Measurements from ENCODE around the gene PLEKHA5. TPM values are rescaled to one million over a fixed set of nuclear protein-coding genes. Genes with fewer than 3 reads are reported as not detected.
A peak's percentile ranks its signal among the peaks of the same experiment; 100 is the strongest.
"Not testable (repeated sequence)": the region's sequence is repeated elsewhere in the genome, so short reads cannot be mapped to it uniquely, and the experiment has no call there.

PLEKHA5 gene
- polyA plus RNA-seq, 4 donors, result 13.2 to 36.2 (median 19.6) TPM

GRCh38 chr12:19227190-19227879, 97.8 kb downstream of the PLEKHA5 start:
- FAIRE-seq (no peak), DNase-seq (peak in 1 of 2 donors; percentile 37)
- no peak overlapping the region for H3K4me3 ChIP-seq (ENCODE audit: low read depth in 1 of 3, low read length in 3 of 3)
- H3K27me3 ChIP-seq (ENCODE audit: control insufficient read depth in 3 of 3, insufficient read depth in 3 of 3, low read length in 3 of 3), result no peaks in the 10 kb centered on the region
- H3K9me3 ChIP-seq (ENCODE audit: control insufficient read depth in 2 of 2, insufficient read depth in 1 of 2, low read depth in 1 of 2, low read length in 1 of 2), result peaks cover 0 to 12% of the 10 kb centered on the region in 2 donors
- 19 to 44% (median 34%) methylated on average over 2 of the region's 2 CpGs for WGBS, 3 donors
- peaks cover 0 to 9% (median 0%) of the 10 kb centered on the region in 3 donors for H3K4me1 ChIP-seq (ENCODE audit: control insufficient read depth in 3 of 3, insufficient read depth in 2 of 3, low read depth in 1 of 3, low read length in 2 of 3)
- H3K27ac ChIP-seq (ENCODE audit: low read depth in 1 of 3, low read length in 2 of 3), result no peak overlapping the region
- H3K36me3 ChIP-seq (ENCODE audit: control insufficient read depth in 3 of 3, insufficient read depth in 2 of 3, low read depth in 1 of 3, low read length in 3 of 3), result peaks cover 0 to 10% (median 0%) of the 10 kb centered on the region in 3 donors

GRCh38 chr12:19227880-19228210, 98.3 kb downstream of the PLEKHA5 start:
- Histone ChIP-seq H3K9me3 (ENCODE audit: control insufficient read depth in 2 of 2, insufficient read depth in 1 of 2, low read depth in 1 of 2, low read length in 1 of 2) (peaks cover 0 to 12% of the 10 kb centered on the region in 2 donors), H3K27ac (ENCODE audit: low read depth in 1 of 3, low read length in 2 of 3) (no peak overlapping the region), H3K27me3 (ENCODE audit: control insufficient read depth in 3 of 3, insufficient read depth in 3 of 3, low read length in 3 of 3) (no peaks in the 10 kb centered on the region), H3K4me1 (ENCODE audit: control insufficient read depth in 3 of 3, insufficient read depth in 2 of 3, low read depth in 1 of 3, low read length in 2 of 3) (peaks cover 0 to 9% (median 0%) of the 10 kb centered on the region in 3 donors), H3K4me3 (ENCODE audit: low read depth in 1 of 3, low read length in 3 of 3) (no peak overlapping the region), H3K36me3 (ENCODE audit: control insufficient read depth in 3 of 3, insufficient read depth in 2 of 3, low read depth in 1 of 3, low read length in 3 of 3) (peaks cover 0 to 10% (median 0%) of the 10 kb centered on the region in 3 donors)
- no peak for FAIRE-seq
- DNase-seq, result no peak
- 89 to 97% (median 91%) methylated on average over 1 of the region's 1 CpG for WGBS, 3 donors

GRCh38 chr12:19229021-19229420, 99.5 kb downstream of the PLEKHA5 start:
- not testable (repeated sequence) for FAIRE-seq; H3K4me1 ChIP-seq (ENCODE audit: control insufficient read depth in 3 of 3, insufficient read depth in 2 of 3, low read depth in 1 of 3, low read length in 2 of 3); H3K4me3 ChIP-seq (ENCODE audit: low read depth in 1 of 3, low read length in 3 of 3); DNase-seq; H3K27ac ChIP-seq (ENCODE audit: low read depth in 1 of 3, low read length in 2 of 3); H3K27me3 ChIP-seq (ENCODE audit: control insufficient read depth in 3 of 3, insufficient read depth in 3 of 3, low read length in 3 of 3)
- peaks cover 0 to 10% (median 0%) of the 10 kb centered on the region in 3 donors for H3K36me3 ChIP-seq (ENCODE audit: control insufficient read depth in 3 of 3, insufficient read depth in 2 of 3, low read depth in 1 of 3, low read length in 3 of 3)
- H3K9me3 ChIP-seq (ENCODE audit: control insufficient read depth in 2 of 2, insufficient read depth in 1 of 2, low read depth in 1 of 2, low read length in 1 of 2), result peaks cover 0 to 12% of the 10 kb centered on the region in 2 donors
- 88 to 97% (median 96%) methylated on average over 5 to 6 of the region's 6 CpGs for WGBS, 3 donors

- Histone ChIP-seq H3K36me3 (ENCODE audit: control insufficient read depth in 3 of 3, insufficient read depth in 2 of 3, low read depth in 1 of 3, low read length in 3 of 3) (peaks cover 0 to 10% (median 0%) of the 10 kb centered on the region in 3 donors), H3K27ac (ENCODE audit: low read depth in 1 of 3, low read length in 2 of 3) (no peak overlapping the region), H3K4me3 (ENCODE audit: low read depth in 1 of 3, low read length in 3 of 3) (no peak overlapping the region), H3K9me3 (ENCODE audit: control insufficient read depth in 2 of 2, insufficient read depth in 1 of 2, low read depth in 1 of 2, low read length in 1 of 2) (peaks cover 0 to 12% of the 10 kb centered on the region in 2 donors), H3K27me3 (ENCODE audit: control insufficient read depth in 3 of 3, insufficient read depth in 3 of 3, low read length in 3 of 3) (no peaks in the 10 kb centered on the region), H3K4me1 (ENCODE audit: control insufficient read depth in 3 of 3, insufficient read depth in 2 of 3, low read depth in 1 of 3, low read length in 2 of 3) (peaks cover 0 to 17% (median 0%) of the 10 kb centered on the region in 3 donors)
- no peak for DNase-seq
- FAIRE-seq, result no peak
- whole genome bisulfite sequencing, 3 donors, result 95 to 96% (median 95%) methylated on average over 36 to 37 of the region's 37 CpGs
These were observed 100.8 kb downstream of the PLEKHA5 start for GRCh38 chr12:19230299-19230866.

- no peak for DNase-seq
- H3K4me3 ChIP-seq (ENCODE audit: low read depth in 1 of 3, low read length in 3 of 3), result no peak overlapping the region
- no peak for FAIRE-seq
- H3K27me3 ChIP-seq (ENCODE audit: control insufficient read depth in 3 of 3, insufficient read depth in 3 of 3, low read length in 3 of 3), result no peaks in the 10 kb centered on the region
- no peak overlapping the region for H3K27ac ChIP-seq (ENCODE audit: low read depth in 1 of 3, low read length in 2 of 3)
- H3K9me3 ChIP-seq (ENCODE audit: control insufficient read depth in 2 of 2, insufficient read depth in 1 of 2, low read depth in 1 of 2, low read length in 1 of 2), result peaks cover 0 to 12% of the 10 kb centered on the region in 2 donors
- peaks cover 0 to 17% (median 0%) of the 10 kb centered on the region in 3 donors for H3K4me1 ChIP-seq (ENCODE audit: control insufficient read depth in 3 of 3, insufficient read depth in 2 of 3, low read depth in 1 of 3, low read length in 2 of 3)
- peaks cover 0 to 10% (median 0%) of the 10 kb centered on the region in 3 donors for H3K36me3 ChIP-seq (ENCODE audit: control insufficient read depth in 3 of 3, insufficient read depth in 2 of 3, low read depth in 1 of 3, low read length in 3 of 3)
These were observed 101.4 kb downstream of the PLEKHA5 start for GRCh38 chr12:19230896-19231295.

GRCh38 chr12:19234171-19234704, 104.7 kb downstream of the PLEKHA5 start:
- no peaks in the 10 kb centered on the region for H3K27me3 ChIP-seq (ENCODE audit: control insufficient read depth in 3 of 3, insufficient read depth in 3 of 3, low read length in 3 of 3)
- FAIRE-seq (no peak), DNase-seq (peak in 1 of 2 donors; percentile 19)
- peaks cover 0 to 10% (median 0%) of the 10 kb centered on the region in 3 donors for H3K36me3 ChIP-seq (ENCODE audit: control insufficient read depth in 3 of 3, insufficient read depth in 2 of 3, low read depth in 1 of 3, low read length in 3 of 3)
- H3K4me3 ChIP-seq (ENCODE audit: low read depth in 1 of 3, low read length in 3 of 3), result no peak overlapping the region
- H3K4me1 ChIP-seq (ENCODE audit: control insufficient read depth in 3 of 3, insufficient read depth in 2 of 3, low read depth in 1 of 3, low read length in 2 of 3), result peaks cover 0 to 9% (median 0%) of the 10 kb centered on the region in 3 donors
- WGBS, 3 donors, result 46 to 64% (median 50%) methylated on average over 3 of the region's 3 CpGs
- peak overlapping the region in 1 of 3 donors; percentile 12 for H3K27ac ChIP-seq (ENCODE audit: low read depth in 1 of 3, low read length in 2 of 3)
- H3K9me3 ChIP-seq (ENCODE audit: control insufficient read depth in 2 of 2, insufficient read depth in 1 of 2, low read depth in 1 of 2, low read length in 1 of 2), result peaks cover 0 to 12% of the 10 kb centered on the region in 2 donors

GRCh38 chr12:19234981-19235871, 105.7 kb downstream of the PLEKHA5 start:
- 59 to 72% (median 71%) methylated on average over 2 of the region's 2 CpGs for WGBS, 3 donors
- FAIRE-seq (no peak), DNase-seq (peak in 1 of 2 donors; percentile 36)
- Histone ChIP-seq H3K9me3 (ENCODE audit: control insufficient read depth in 2 of 2, insufficient read depth in 1 of 2, low read depth in 1 of 2, low read length in 1 of 2) (peaks cover 0 to 6% of the 10 kb centered on the region in 2 donors), H3K36me3 (ENCODE audit: control insufficient read depth in 3 of 3, insufficient read depth in 2 of 3, low read depth in 1 of 3, low read length in 3 of 3) (peaks cover 0 to 6% (median 0%) of the 10 kb centered on the region in 3 donors), H3K27ac (ENCODE audit: low read depth in 1 of 3, low read length in 2 of 3) (peak overlapping the region in 1 of 3 donors; percentile 31), H3K4me1 (ENCODE audit: control insufficient read depth in 3 of 3, insufficient read depth in 2 of 3, low read depth in 1 of 3, low read length in 2 of 3) (peaks cover 0 to 9% (median 0%) of the 10 kb centered on the region in 3 donors), H3K27me3 (ENCODE audit: control insufficient read depth in 3 of 3, insufficient read depth in 3 of 3, low read length in 3 of 3) (no peaks in the 10 kb centered on the region), H3K4me3 (ENCODE audit: low read depth in 1 of 3, low read length in 3 of 3) (no peak overlapping the region)

- Histone ChIP-seq H3K36me3 (ENCODE audit: control insufficient read depth in 3 of 3, insufficient read depth in 2 of 3, low read depth in 1 of 3, low read length in 3 of 3) (no peaks in the 10 kb centered on the region), H3K27me3 (ENCODE audit: control insufficient read depth in 3 of 3, insufficient read depth in 3 of 3, low read length in 3 of 3) (no peaks in the 10 kb centered on the region), H3K9me3 (ENCODE audit: control insufficient read depth in 2 of 2, insufficient read depth in 1 of 2, low read depth in 1 of 2, low read length in 1 of 2) (no peaks in the 10 kb centered on the region), H3K27ac (ENCODE audit: low read depth in 1 of 3, low read length in 2 of 3) (no peak overlapping the region), H3K4me3 (ENCODE audit: low read depth in 1 of 3, low read length in 3 of 3) (no peak overlapping the region), H3K4me1 (ENCODE audit: control insufficient read depth in 3 of 3, insufficient read depth in 2 of 3, low read depth in 1 of 3, low read length in 2 of 3) (peaks cover 0 to 9% (median 0%) of the 10 kb centered on the region in 3 donors)
- DNase-seq, result no peak
- WGBS, 3 donors, result 57 to 73% (median 61%) methylated on average over 3 of the region's 3 CpGs
- no peak for FAIRE-seq
These were observed 107.1 kb downstream of the PLEKHA5 start for GRCh38 chr12:19236656-19237055.
